MM.1S (cell line): Measurements from ENCODE around the gene FSIP1.

Experiments
- EZH2 ChIP-seq: fragments of 300-600 bp; sonication (generic); optimal IDR thresholded peaks from 2 replicates; pipeline ENCODE3; 2017; ENCODE audit warnings: low read depth, mild to moderate bottlenecking, antibody characterized with exemption, low read length, mixed read lengths
- TF ChIP-seq, protein P1 (sequence below): fragments of 300-600 bp; sonication (generic); IDR thresholded peaks from 2 replicates; pipeline ENCODE4 v1.5.1; 2016; ENCODE audit warnings: antibody characterized with exemption, low read length, mixed read lengths

DNA sequence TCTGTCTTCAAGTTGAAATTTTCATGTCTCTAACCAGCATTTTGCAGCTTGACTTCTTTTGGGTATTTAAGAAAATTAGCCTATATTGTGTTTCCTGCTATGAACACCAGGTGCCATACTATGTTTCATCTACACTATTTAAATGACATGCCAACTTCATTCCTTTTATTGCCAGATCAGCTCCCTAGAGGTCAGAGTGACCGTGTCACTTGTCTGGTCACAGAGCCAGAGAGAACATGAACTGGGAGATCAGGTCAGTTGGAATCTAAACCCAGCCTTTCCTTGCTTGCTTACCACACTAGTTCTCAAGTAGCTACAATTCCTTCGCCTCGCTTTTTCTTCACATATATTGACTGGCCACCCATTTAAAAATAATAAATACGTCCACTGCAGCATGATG lies 114.2 kb downstream of the FSIP1 start:
- TF ChIP-seq, protein P1, sequence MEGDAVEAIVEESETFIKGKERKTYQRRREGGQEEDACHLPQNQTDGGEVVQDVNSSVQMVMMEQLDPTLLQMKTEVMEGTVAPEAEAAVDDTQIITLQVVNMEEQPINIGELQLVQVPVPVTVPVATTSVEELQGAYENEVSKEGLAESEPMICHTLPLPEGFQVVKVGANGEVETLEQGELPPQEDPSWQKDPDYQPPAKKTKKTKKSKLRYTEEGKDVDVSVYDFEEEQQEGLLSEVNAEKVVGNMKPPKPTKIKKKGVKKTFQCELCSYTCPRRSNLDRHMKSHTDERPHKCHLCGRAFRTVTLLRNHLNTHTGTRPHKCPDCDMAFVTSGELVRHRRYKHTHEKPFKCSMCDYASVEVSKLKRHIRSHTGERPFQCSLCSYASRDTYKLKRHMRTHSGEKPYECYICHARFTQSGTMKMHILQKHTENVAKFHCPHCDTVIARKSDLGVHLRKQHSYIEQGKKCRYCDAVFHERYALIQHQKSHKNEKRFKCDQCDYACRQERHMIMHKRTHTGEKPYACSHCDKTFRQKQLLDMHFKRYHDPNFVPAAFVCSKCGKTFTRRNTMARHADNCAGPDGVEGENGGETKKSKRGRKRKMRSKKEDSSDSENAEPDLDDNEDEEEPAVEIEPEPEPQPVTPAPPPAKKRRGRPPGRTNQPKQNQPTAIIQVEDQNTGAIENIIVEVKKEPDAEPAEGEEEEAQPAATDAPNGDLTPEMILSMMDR, result no peak
- no peak for TF ChIP-seq EZH2
